OCI-LY1 (cell line): ENCODE measurements around the gene CRISP2.
"Not testable (repeated sequence)": the region's sequence is repeated elsewhere in the genome, so short reads cannot be mapped to it uniquely, and the experiment has no call there.

ENCODE experiments used
- H2AFZ ChIP-seq: fragments of 200-600 bp; sonication (generic), shearing (Covaris generic); 2 replicates; pipeline ENCODE4 v1.6.0; 2014; ENCODE audit warnings: antibody characterized with exemption, mild to moderate bottlenecking, low read length
- H3F3A ChIP-seq: fragments of 200-600 bp; sonication (generic), shearing (Covaris generic); 2 replicates; pipeline ENCODE4 v1.6.0; 2014; ENCODE audit warnings: mild to moderate bottlenecking, antibody characterized with exemption, low read length, moderate library complexity; ENCODE audit not compliant: insufficient read depth
- H3K27ac ChIP-seq: fragments of 200-600 bp; sonication (generic); 2 replicates; pipeline ENCODE4 v1.5.1; 2014; ENCODE audit warnings: low read length, mixed run types, mild to moderate bottlenecking, low read depth; ENCODE audit not compliant: poor library complexity, severe bottlenecking
- H3K27me3 ChIP-seq: fragments of 200-600 bp; sonication (generic); 2 replicates; pipeline ENCODE4 v1.6.0; 2014; ENCODE audit warnings: antibody characterized with exemption, mild to moderate bottlenecking, low read length, moderate library complexity; ENCODE audit not compliant: insufficient read depth
- H3K36me3 ChIP-seq: fragments of 200-600 bp; sonication (generic); 2 replicates; pipeline ENCODE4 v1.6.1; 2014; ENCODE audit warnings: mild to moderate bottlenecking, antibody characterized with exemption, low read length, moderate library complexity, mixed read lengths; ENCODE audit not compliant: insufficient read depth
- H3K4me1 ChIP-seq: fragments of 200-600 bp; sonication (generic); 2 replicates; pipeline ENCODE4 v1.5.1; 2014; ENCODE audit warnings: mild to moderate bottlenecking, low read length, moderate library complexity; ENCODE audit not compliant: insufficient read depth, severe bottlenecking
- H3K4me2 ChIP-seq: fragments of 200-600 bp; sonication (generic), shearing (Covaris generic); 2 replicates; pipeline ENCODE4 v1.6.1; 2014; ENCODE audit warnings: low read length
- H3K4me3 ChIP-seq: fragments of 200-600 bp; sonication (generic); 2 replicates; pipeline ENCODE4 v1.5.1; 2014; ENCODE audit warnings: low read length, low read depth, mild to moderate bottlenecking, mixed read lengths; ENCODE audit not compliant: poor library complexity, severe bottlenecking
- H3K79me2 ChIP-seq: fragments of 200-600 bp; shearing (Covaris generic); 2 replicates; pipeline ENCODE4 v1.6.1; 2016; ENCODE audit warnings: mixed run types, low read length, mixed read lengths; ENCODE audit not compliant: insufficient read depth
- H3K9ac ChIP-seq: fragments of 200-600 bp; sonication (generic), shearing (Covaris generic); 2 replicates; pipeline ENCODE4 v1.6.1; 2014; ENCODE audit warnings: mild to moderate bottlenecking, low read length, mixed read lengths
- H3K9me2 ChIP-seq: fragments of 200-600 bp; sonication (generic), shearing (Covaris generic); 2 replicates; pipeline ENCODE4 v1.6.1; 2014; ENCODE audit warnings: low read depth, mild to moderate bottlenecking, low read length, mixed read lengths
- H3K9me3 ChIP-seq: fragments of 200-600 bp; shearing (Covaris generic); 2 replicates; pipeline ENCODE4 v1.6.1; 2014; ENCODE audit warnings: low read length, mixed read lengths
- H4K20me1 ChIP-seq: fragments of 200-600 bp; sonication (generic), shearing (Covaris generic); 2 replicates; pipeline ENCODE4 v1.6.0; 2016; ENCODE audit warnings: mild to moderate bottlenecking, low read length; ENCODE audit not compliant: insufficient read depth
- CTCF ChIP-seq: fragments of 200-600 bp; sonication (generic), shearing (Covaris generic); IDR thresholded peaks from 2 replicates; pipeline ENCODE4 v1.5.1; 2017; ENCODE audit warnings: mild to moderate bottlenecking, antibody characterized with exemption, low read length, moderate library complexity, mixed read lengths
- EZH2 ChIP-seq: fragments of 200-600 bp; sonication (generic), shearing (Covaris generic); IDR thresholded peaks from 2 replicates; pipeline ENCODE4 v1.8.0; 2017; ENCODE audit warnings: borderline replicate concordance, mixed run types, mild to moderate bottlenecking, antibody characterized with exemption, low read length, moderate library complexity, mixed read lengths

CRISP2 gene

GRCh38 chr6:49664817-49665216 is 48.5 kb downstream of the CRISP2 start:
- no peak for TF ChIP-seq CTCF
- TF ChIP-seq EZH2, result no peak
- H3K4me3 ChIP-seq, result no peak overlapping the region
- H3K4me1 ChIP-seq, result no peaks in the 10 kb centered on the region
- no peaks in the 10 kb centered on the region for H3K27me3 ChIP-seq
- H3K4me2 ChIP-seq, result no peak overlapping the region
- no peaks in the 10 kb centered on the region for H3K79me2 ChIP-seq
- H2AFZ ChIP-seq, result no peak overlapping the region
- no peaks in the 10 kb centered on the region for H3F3A ChIP-seq
- H3K9me2 ChIP-seq, result no peaks in the 10 kb centered on the region
- no peaks in the 10 kb centered on the region for H3K9me3 ChIP-seq
- no peaks in the 10 kb centered on the region for H3K36me3 ChIP-seq
- no peak overlapping the region for H3K27ac ChIP-seq
- H4K20me1 ChIP-seq, result no peaks in the 10 kb centered on the region
- H3K9ac ChIP-seq, result no peak overlapping the region

GRCh38 chr6:49664054-49664453 is 49.3 kb downstream of the CRISP2 start:
- H3K27ac ChIP-seq, H3K27me3 ChIP-seq, H2AFZ ChIP-seq, H3K9me3 ChIP-seq, H3K79me2 ChIP-seq, H3K4me2 ChIP-seq, H3K4me1 ChIP-seq, H3K36me3 ChIP-seq, H3K9me2 ChIP-seq, H4K20me1 ChIP-seq, H3F3A ChIP-seq, H3K9ac ChIP-seq, H3K4me3 ChIP-seq: not testable (repeated sequence)

GRCh38 chr6:49662892-49663261 is 50.5 kb downstream of the CRISP2 start:
- no peaks in the 10 kb centered on the region for H3K9me2 ChIP-seq
- H2AFZ ChIP-seq, result no peak overlapping the region
- no peak overlapping the region for H3K4me2 ChIP-seq
- no peaks in the 10 kb centered on the region for H3K27me3 ChIP-seq
- no peaks in the 10 kb centered on the region for H3K79me2 ChIP-seq
- no peak overlapping the region for H3K9ac ChIP-seq
- TF ChIP-seq CTCF (no peak), EZH2 (no peak)
- no peaks in the 10 kb centered on the region for H3K4me1 ChIP-seq
- no peaks in the 10 kb centered on the region for H3K9me3 ChIP-seq
- no peaks in the 10 kb centered on the region for H4K20me1 ChIP-seq
- H3K4me3 ChIP-seq, result no peak overlapping the region
- no peak overlapping the region for H3K27ac ChIP-seq
- no peaks in the 10 kb centered on the region for H3K36me3 ChIP-seq
- H3F3A ChIP-seq, result no peaks in the 10 kb centered on the region

- no peaks in the 10 kb centered on the region for H4K20me1 ChIP-seq
- H2AFZ ChIP-seq, result no peak overlapping the region
- TF ChIP-seq EZH2, result no peak
- no peak for TF ChIP-seq CTCF
- no peaks in the 10 kb centered on the region for H3K9me3 ChIP-seq
- H3K4me2 ChIP-seq, result no peak overlapping the region
- no peak overlapping the region for H3K9ac ChIP-seq
- H3K4me1 ChIP-seq, result no peaks in the 10 kb centered on the region
- no peaks in the 10 kb centered on the region for H3K79me2 ChIP-seq
- no peaks in the 10 kb centered on the region for H3F3A ChIP-seq
- H3K27ac ChIP-seq, result no peak overlapping the region
- no peaks in the 10 kb centered on the region for H3K9me2 ChIP-seq
- H3K36me3 ChIP-seq, result no peaks in the 10 kb centered on the region
- H3K27me3 ChIP-seq, result no peaks in the 10 kb centered on the region
- no peak overlapping the region for H3K4me3 ChIP-seq
These were observed 51.0 kb downstream of the CRISP2 start for GRCh38 chr6:49662231-49662891.
